ENCODE data around the gene SHROOM3.
"Not testable (repeated sequence)": the region's sequence is repeated elsewhere in the genome, so short reads cannot be mapped to it uniquely, and the experiment has no call there.

SHROOM3 gene

DNA sequence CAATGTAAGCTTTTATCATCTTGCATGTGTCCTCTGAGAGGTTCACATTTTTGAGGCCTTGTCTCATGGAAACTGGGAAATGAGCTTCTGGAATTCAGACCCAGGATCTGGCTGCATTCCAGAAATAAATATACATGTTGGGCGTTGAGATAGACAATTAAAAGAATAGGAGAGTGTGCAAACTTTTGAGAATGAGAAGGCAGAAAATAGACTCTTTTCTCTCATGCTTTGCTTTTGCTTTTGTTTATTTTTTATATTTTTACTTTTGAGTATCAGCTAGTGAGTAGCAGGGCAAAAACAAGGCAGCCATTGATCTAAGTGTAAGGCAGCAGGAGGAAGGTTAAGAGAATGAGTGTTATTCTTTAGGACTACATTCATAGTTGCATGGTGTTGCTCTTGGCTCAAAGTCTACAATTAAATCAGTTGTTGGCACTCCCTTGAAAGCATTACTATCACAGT lies 12.4 kb downstream of the SHROOM3 start:
- no peak for FAIRE-seq

DNA sequence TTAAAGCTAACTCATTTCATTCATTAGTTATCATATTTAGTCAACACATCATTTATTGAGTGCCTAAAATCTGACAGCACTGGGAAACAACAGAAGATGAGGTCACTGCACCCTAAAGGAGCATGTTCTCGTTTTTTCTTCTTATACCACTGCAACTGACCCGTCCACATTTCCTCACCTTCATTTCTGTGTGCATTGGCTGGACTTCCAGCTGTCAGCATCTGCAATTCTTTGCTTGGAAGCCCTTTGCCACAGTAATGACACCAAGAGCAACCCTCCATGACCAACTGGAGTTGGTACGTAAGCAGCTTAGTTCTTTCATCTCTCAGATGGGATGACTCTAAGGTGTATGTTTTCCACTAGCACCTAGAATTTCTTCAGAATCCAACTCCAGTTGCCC lies 13.2 kb downstream of the SHROOM3 start:
- FAIRE-seq: no peak

- no peak for FAIRE-seq
Measured at GRCh38 chr4:76449362-76449767, 14.3 kb downstream of the SHROOM3 start.

GRCh38 chr4:76449833-76450232 lies 14.8 kb downstream of the SHROOM3 start:
- no peak for FAIRE-seq

DNA sequence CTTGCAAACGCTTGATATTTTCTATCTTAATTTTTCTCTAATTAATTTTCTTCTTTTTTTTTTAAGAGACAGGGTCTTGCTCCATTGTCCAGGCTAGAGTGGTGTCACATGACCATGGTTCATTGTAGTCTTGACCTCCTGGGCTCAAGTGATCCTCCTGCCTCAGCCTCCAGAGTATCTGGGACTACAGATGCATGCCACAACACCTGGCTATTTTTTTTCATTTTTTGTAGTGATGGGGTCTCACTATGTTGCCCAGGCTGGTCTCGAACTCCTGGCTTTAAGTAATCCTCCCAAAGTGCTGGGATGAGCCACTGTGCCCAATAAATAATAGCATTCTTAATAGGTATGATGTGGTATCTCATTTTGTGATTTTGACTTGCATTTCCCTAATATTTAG lies 18.2 kb downstream of the SHROOM3 start:
- no peak for FAIRE-seq

DNA sequence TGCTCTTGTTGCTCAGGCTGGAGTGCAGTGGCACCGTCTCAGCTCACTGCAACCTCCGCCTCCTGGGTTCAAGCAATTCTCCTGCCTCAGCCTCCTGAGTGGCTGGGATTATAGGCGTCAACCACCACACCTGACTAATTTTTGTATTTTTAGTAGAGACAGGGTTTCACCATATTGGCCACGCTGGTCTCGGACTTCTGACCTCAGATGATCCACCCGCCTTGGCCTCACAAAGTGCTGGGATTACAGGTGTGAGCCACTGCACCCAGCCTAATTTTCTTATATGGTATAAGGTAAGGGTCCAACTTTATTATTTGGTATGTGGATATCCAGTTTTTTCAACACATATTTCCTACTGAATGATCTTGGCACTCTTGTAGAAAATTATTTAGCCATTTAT lies 19.0 kb downstream of the SHROOM3 start:
- FAIRE-seq: not testable (repeated sequence)

DNA sequence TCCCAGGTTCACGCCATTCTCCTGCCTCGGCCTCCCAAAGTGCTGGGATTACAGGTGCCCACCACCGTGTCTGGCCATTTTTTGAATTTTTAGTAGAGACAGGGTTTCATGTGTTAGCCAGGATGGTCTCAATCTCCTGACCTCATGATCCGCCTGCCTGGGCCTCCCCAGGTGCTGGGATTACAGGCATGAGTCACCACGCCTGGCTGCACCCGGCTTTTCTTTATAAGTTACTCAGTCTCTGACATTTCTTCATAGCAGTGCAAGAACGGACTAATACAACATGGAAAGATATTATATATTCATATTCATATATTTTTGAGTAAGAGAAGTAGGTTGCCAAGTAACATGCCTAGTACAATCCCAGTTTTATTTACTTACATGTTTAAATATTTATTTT lies 22.9 kb downstream of the SHROOM3 start:
- no peak for FAIRE-seq

DNA sequence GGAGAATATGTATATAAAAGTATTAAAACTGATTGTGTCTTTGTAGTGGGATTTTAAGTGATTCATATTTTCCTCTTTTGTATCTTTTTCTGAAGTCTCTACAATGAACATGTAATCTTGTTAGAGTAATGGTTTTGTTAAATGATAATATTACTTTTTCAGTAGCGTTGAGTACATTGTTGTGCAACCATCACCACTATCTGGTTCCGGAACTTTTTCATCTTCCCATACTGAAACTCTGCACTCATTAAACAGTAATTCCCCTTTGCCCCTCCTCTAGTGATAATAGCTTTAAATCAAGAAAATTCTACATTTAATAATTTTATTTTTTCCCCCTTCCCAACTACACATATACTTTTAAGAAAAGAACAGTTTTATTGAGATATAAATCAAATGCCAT lies 23.3 kb downstream of the SHROOM3 start:
- FAIRE-seq: no peak

DNA sequence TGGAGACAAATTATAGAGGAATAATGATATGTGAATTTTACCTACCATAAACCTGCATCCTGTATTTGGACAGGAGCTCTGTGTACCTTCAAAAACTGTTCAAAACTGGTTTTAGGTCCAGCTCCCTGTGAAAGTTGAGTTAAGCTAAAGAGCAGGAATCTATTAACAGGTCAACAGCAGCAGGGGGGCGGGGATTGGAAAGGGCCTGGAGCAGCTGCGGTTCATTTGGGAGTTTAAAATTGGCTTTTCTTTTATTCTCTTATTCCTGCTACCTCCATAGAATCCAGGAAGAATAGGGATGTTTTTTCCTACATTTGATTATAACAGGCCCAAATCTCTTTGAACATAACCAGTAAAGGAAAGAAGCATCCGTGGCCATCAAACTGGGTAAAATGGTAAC lies 23.8 kb downstream of the SHROOM3 start:
- no peak for FAIRE-seq

DNA sequence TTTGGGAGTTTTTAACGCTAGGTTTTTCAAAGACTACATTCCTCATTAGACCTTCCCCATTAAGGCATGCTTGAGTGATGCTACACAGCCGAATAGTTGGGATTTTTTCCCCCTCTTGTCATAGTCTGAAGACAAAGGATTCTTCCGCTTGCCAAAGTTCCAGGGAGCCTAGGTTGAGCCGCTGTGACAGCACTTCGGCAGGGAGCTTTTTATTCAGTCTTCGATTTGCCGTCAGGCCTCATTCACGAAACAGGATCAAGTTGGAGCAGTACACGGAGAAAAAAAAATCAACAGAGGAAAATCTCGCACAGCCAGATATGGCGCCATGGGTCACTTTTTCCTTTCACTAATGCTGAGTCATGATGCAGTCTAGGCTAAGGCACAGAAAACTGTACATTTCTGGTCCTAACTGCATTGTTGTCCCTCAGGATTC lies 24.3 kb downstream of the SHROOM3 start:
- no peak for FAIRE-seq

GRCh38 chr4:76463568-76463967 lies 28.5 kb downstream of the SHROOM3 start:
- no peak for FAIRE-seq

- no peak for FAIRE-seq
Measured at GRCh38 chr4:76470064-76470463, 35.0 kb downstream of the SHROOM3 start.

DNA sequence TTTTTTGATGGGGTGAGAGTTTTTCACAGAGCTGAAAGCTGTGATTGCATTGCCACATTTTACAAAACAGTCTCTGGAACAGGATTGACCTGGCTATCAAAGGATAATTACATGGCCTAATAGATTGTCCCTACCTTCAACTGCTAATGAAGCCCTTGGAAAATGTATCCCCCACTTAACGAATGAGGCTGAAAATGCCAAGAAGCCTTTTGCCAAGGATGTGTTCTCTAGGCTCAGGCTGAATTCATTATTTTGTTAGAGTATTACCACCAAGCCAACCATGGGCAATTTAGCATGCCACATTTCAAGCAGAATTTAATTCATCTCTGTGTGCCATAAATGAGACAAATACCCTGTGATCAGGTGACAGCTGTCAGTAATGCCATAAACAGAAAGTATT lies 35.5 kb downstream of the SHROOM3 start:
- no peak for FAIRE-seq

- FAIRE-seq: no peak
Measured at GRCh38 chr4:76476571-76476970, 41.5 kb downstream of the SHROOM3 start.

DNA sequence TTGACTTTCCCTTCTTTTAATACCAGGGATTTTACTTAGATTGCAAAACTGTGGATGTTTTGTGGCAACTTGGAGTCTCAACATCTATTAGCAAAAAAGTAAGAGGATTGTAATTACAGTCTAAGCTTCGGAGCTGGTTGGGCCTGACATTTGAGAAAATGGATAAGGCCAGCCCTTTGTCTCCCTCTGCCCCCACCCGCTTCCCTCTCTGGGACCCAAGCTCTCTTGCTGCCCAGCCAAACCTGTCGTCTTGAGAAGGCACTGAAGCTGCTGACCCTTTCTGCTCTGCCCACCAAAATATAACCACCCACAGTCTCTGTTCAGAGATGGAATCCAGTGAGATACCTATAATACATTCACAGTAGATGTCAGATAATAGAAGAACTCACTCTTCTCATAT lies 49.6 kb downstream of the SHROOM3 start:
- no peak for FAIRE-seq

- FAIRE-seq: no peak
Measured at GRCh38 chr4:76485450-76485849, 50.4 kb downstream of the SHROOM3 start.

GRCh38 chr4:76486588-76487276 lies 51.7 kb downstream of the SHROOM3 start:
- no peak for FAIRE-seq

DNA sequence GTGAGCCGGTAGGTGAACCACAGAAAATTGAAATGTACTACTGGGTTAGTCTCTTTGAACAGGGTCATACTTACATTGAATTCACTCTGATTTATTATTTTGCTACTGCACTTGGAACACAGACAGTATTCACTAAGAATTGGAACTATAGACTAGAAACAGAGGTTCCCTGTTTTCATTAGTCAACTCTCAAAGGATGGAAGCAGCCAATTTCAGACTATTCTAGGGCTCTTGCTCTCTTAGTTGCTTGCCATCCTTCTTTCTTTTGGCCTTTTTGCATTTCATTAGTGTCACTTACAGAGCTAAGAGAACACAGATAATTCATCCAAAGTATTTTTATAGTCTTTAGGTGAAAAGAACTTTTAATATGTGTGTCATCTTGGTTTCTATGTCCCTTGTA lies 52.6 kb downstream of the SHROOM3 start:
- no peak for FAIRE-seq

GRCh38 chr4:76488455-76488854 lies 53.4 kb downstream of the SHROOM3 start:
- FAIRE-seq: no peak

GRCh38 chr4:76488888-76489685 lies 54.1 kb downstream of the SHROOM3 start:
- no peak for FAIRE-seq

- no peak for FAIRE-seq
Measured at GRCh38 chr4:76489686-76490161, 54.7 kb downstream of the SHROOM3 start.

DNA sequence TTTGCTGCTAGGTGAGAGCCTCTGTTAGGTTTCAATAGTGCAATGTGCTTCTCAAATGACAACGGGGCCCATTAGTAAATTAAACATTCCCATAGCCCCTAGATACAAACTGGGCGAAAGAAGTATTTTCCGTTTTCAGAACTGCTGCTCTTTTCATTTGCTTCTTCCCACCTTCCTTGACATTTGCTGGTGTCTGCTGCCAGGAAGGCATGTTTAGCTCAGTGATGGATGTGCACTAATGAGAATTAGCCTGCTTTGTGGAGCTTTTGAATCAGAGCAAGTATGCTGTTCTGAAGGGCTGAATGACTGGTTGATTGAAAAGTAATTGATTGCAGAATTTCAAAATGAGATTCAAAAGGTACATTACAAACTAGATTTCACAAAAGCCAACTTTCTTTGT lies 57.0 kb downstream of the SHROOM3 start:
- FAIRE-seq: no peak

DNA sequence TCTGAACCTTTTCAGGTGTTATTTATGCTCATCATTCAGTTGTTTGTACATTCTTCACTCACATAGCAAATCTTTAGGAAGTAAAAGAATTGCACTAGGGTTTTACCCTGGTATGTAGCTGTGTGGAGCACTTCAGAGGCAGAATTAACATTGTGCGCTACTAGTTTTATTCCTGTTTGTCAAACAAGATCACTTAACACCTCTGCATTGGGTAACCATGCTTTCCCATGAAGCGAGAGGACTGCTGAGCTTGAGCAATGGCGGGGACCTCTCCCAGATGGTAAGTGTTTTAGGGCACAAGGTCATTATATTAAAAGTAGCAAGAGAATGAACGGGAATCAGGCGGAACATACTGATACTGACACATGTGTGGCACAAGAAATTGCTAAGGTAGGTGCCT lies 59.2 kb downstream of the SHROOM3 start:
- FAIRE-seq: no peak

All from endometrium (tissue), 2 donors.